PC-3 (cell line): Measurements from ENCODE around the gene GSX2. TPM values are rescaled to one million over a fixed set of nuclear protein-coding genes. Genes with fewer than 3 reads are reported as not detected.
A peak's percentile ranks its signal among the peaks of the same experiment; 100 is the strongest.

Experiments
- ATAC-seq: fragments of 200-7000 bp; cut with Tn5 transposase; 2 replicates; pipeline ENCODE4 v1.9.1; 2020; ENCODE audit warnings: mild to moderate bottlenecking, moderate library complexity
- BruUV-seq: library from RNA; stranded (reverse); fragments of 400-500 nt; replicated peaks from 2 replicates; lab custom pipeline; 2021; lab: Mats Ljungman, UMichigan
- CTCF ChIA-PET: fragments of 300-600 bp; sonication (Branson Sonifier 250); formaldehyde crosslinking; loops from one replicate; lab custom pipeline; 2022; ENCODE audit warnings: antibody characterized with exemption; lab: Charles Lee
- POLR2A ChIA-PET: fragments of 300-600 bp; sonication (Branson Sonifier 250); formaldehyde crosslinking; loops from one replicate; lab custom pipeline; 2022; ENCODE audit warnings: antibody characterized with exemption; ENCODE audit not compliant: unreplicated experiment; lab: Charles Lee
- DNase-seq: peaks from one replicate; pipeline ENCODE4 v3.0.0-alpha.2; 2015
- H2AFZ ChIP-seq: fragments of 300-600 bp; sonication (generic); 2 replicates; pipeline ENCODE4 v1.6.0; 2016; ENCODE audit warnings: antibody characterized with exemption, low read length
- H3F3A ChIP-seq: fragments of 300-600 bp; sonication (generic); one replicate; pipeline ENCODE4 v1.6.0; 2017; ENCODE audit warnings: antibody characterized with exemption, low read length, control low read depth, mild to moderate bottlenecking; ENCODE audit not compliant: unreplicated experiment
- H3K27ac ChIP-seq: fragments of 300-600 bp; sonication (generic); 2 replicates; pipeline ENCODE4 v1.5.1; 2016; ENCODE audit warnings: mild to moderate bottlenecking, low read length
- H3K27me3 ChIP-seq: fragments of 300-600 bp; sonication (generic); 2 replicates; pipeline ENCODE4 v1.6.1; 2016; ENCODE audit warnings: low read length, mixed read lengths
- H3K36me3 ChIP-seq: fragments of 300-600 bp; sonication (generic); 2 replicates; pipeline ENCODE4 v1.6.1; 2016; ENCODE audit warnings: low read depth, mixed run types, low read length, mixed read lengths
- H3K4me1 ChIP-seq: fragments of 300-600 bp; sonication (generic); 2 replicates; pipeline ENCODE4 v1.5.1; 2016; ENCODE audit warnings: low read length; ENCODE audit not compliant: insufficient read depth
- H3K4me2 ChIP-seq: fragments of 300-600 bp; sonication (generic); 2 replicates; pipeline ENCODE4 v1.6.0; 2016; ENCODE audit warnings: low read length
- H3K4me3 ChIP-seq: fragments of 300-600 bp; sonication (generic); 2 replicates; pipeline ENCODE4 v1.5.1; 2016; ENCODE audit warnings: mild to moderate bottlenecking, low read length, mixed read lengths
- H3K79me2 ChIP-seq: fragments of 300-600 bp; sonication (generic); 2 replicates; pipeline ENCODE4 v1.6.1; 2017; ENCODE audit warnings: low read length, mixed read lengths
- H3K9ac ChIP-seq: fragments of 300-600 bp; sonication (generic); 2 replicates; pipeline ENCODE4 v1.6.0; 2016; ENCODE audit warnings: mild to moderate bottlenecking, low read length
- H3K9me2 ChIP-seq: fragments of 300-600 bp; sonication (generic); replicated peaks from 2 replicates; pipeline ENCODE4 v1.6.1; 2016; ENCODE audit warnings: mixed run types, low read length, mixed read lengths
- H3K9me3 ChIP-seq: fragments of 300-600 bp; sonication (generic); 2 replicates; pipeline ENCODE4 v1.6.1; 2016; ENCODE audit warnings: low read length, mixed read lengths
- H4K20me1 ChIP-seq: fragments of 300-600 bp; sonication (generic); 2 replicates; pipeline ENCODE4 v1.6.1; 2016; ENCODE audit warnings: low read length, mixed read lengths
- EZH2 ChIP-seq: fragments of 300-600 bp; sonication (generic); IDR thresholded peaks from one replicate; pipeline ENCODE4 v1.6.1; 2017; ENCODE audit warnings: antibody characterized with exemption, mild to moderate bottlenecking, low read length; ENCODE audit not compliant: unreplicated experiment
- EZH2phosphoT487 ChIP-seq: fragments of 300-600 bp; sonication (generic); IDR thresholded peaks from 2 replicates; pipeline ENCODE4 v1.6.1; 2018; ENCODE audit warnings: mild to moderate bottlenecking, antibody characterized with exemption, low read length, borderline replicate concordance
- intact Hi-C: fragments of 100-400 bp; cut with micrococcal nuclease; formaldehyde crosslinking; loops from 2 replicates; pipeline ENCODE4 v1.9.0; 2023
- total RNA-seq: library from RNA; depleted of rRNA; stranded (reverse); fragments of >200 nt; gene quantifications from 2 replicates; pipeline ENCODE4 v1.2.3, GENCODE V29; 2014
- TF ChIP-seq, protein P1 (sequence below): fragments of 300-600 bp; sonication (generic); conservative IDR thresholded peaks from 2 replicates; pipeline ENCODE4 v1.5.1; 2017; ENCODE audit warnings: antibody characterized with exemption, low read depth, mild to moderate bottlenecking, low read length

Gene GSX2
- total RNA-seq, 1 experiment from 2014 or later, result not detected

DNA sequence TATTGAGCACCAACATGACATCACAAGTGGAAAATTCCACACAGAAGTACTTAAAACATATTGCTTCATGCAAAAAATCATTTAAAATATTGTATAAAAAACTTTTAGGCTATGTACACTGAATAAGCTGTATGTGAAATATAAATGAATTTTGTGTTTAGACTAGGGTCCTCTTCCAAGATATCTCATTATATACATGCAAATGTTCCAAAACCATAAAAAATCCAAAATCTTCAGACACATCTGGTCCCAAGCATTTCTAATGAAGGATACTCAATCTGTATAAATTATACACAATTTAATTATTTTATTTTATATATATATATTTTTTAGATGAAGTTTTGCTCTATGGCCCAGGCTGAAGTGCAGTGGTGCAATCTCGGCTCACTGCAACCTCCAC, 10.1 kb upstream of the GSX2 start:
- ChIA-PET CTCF (no interaction called here), POLR2A (no interaction called here)
- TF ChIP-seq, protein P1, sequence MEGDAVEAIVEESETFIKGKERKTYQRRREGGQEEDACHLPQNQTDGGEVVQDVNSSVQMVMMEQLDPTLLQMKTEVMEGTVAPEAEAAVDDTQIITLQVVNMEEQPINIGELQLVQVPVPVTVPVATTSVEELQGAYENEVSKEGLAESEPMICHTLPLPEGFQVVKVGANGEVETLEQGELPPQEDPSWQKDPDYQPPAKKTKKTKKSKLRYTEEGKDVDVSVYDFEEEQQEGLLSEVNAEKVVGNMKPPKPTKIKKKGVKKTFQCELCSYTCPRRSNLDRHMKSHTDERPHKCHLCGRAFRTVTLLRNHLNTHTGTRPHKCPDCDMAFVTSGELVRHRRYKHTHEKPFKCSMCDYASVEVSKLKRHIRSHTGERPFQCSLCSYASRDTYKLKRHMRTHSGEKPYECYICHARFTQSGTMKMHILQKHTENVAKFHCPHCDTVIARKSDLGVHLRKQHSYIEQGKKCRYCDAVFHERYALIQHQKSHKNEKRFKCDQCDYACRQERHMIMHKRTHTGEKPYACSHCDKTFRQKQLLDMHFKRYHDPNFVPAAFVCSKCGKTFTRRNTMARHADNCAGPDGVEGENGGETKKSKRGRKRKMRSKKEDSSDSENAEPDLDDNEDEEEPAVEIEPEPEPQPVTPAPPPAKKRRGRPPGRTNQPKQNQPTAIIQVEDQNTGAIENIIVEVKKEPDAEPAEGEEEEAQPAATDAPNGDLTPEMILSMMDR, result no peak
- TF ChIP-seq EZH2phosphoT487 (no peak), EZH2 (no peak)
- DNase-seq, result no peak
- Histone ChIP-seq H3K27me3 (no peaks in the 10 kb centered on the region), H4K20me1 (no peaks in the 10 kb centered on the region), H3K79me2 (no peaks in the 10 kb centered on the region), H3K9me3 (no peaks in the 10 kb centered on the region), H3K27ac (no peak overlapping the region), H3K4me3 (no peak overlapping the region), H3F3A (no peaks in the 10 kb centered on the region), H3K36me3 (no peaks in the 10 kb centered on the region), H3K9ac (no peak overlapping the region), H3K4me2 (no peak overlapping the region), H2AFZ (no peak overlapping the region), H3K9me2 (no peaks in the 10 kb centered on the region), H3K4me1 (peaks cover 21% of the 10 kb centered on the region)
- intact Hi-C loops, result loop anchor here (5.0 kb wide), 1 partner anchor 127 kb away; no protein-coding TSS in a partner anchor
- BruUV-seq, result no TSS peak
- no peak for ATAC-seq

DNA sequence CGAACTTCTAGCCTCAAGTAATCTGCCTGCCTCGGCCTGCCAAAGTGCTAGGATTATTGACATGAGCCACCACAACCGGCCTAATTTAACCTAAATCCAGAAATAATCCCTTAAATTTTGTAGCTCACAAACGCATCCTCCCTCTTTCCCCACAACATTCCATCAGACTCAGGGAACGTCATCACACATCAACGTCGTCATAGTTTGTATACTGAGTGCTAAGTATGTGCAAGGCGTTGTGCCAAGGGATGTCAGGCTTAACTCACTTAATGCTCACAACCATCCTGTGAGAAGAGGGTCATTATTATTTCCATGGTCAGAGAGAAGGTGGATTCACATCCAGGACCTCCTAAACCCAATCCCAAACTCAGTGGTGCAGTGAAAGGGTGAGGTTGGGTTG, 9.6 kb upstream of the GSX2 start:
- Histone ChIP-seq H3K79me2 (no peaks in the 10 kb centered on the region), H3K27ac (no peak overlapping the region), H3K27me3 (no peaks in the 10 kb centered on the region), H2AFZ (no peak overlapping the region), H3K9ac (no peak overlapping the region), H4K20me1 (no peaks in the 10 kb centered on the region), H3K36me3 (no peaks in the 10 kb centered on the region), H3K4me1 (peaks cover 17% of the 10 kb centered on the region), H3K9me2 (no peaks in the 10 kb centered on the region), H3K4me3 (no peak overlapping the region), H3K9me3 (no peaks in the 10 kb centered on the region), H3F3A (no peaks in the 10 kb centered on the region), H3K4me2 (peak overlapping the region; percentile 96; the same call in 1 of the 2 replicates)
- no peak for ATAC-seq
- no TSS peak for BruUV-seq
- CTCF ChIA-PET, result no interaction called here
- TF ChIP-seq EZH2phosphoT487 (no peak), EZH2 (no peak)
- TF ChIP-seq, protein P1, result no peak
- POLR2A ChIA-PET, result no interaction called here
- DNase-seq, result no peak
- intact Hi-C loops, result loop anchor here (5.0 kb wide), 1 partner anchor 127 kb away; no protein-coding TSS in a partner anchor

GRCh38 chr4:54090804-54091623, 8.9 kb upstream of the GSX2 start:
- H3K9me2 ChIP-seq, result no peaks in the 10 kb centered on the region
- no peaks in the 10 kb centered on the region for H3K9me3 ChIP-seq
- peak overlapping the region; percentile 76 for H3K4me3 ChIP-seq
- intact Hi-C loops, result loop anchor here (1.0 to 5.0 kb wide), 2 partner anchors 26 to 126 kb away; no protein-coding TSS in a partner anchor
- peak; percentile 76 for ATAC-seq
- BruUV-seq, result TSS peak; percentile 76
- peak overlapping the region; percentile 96 for H2AFZ ChIP-seq
- TF ChIP-seq, protein P1, result no peak
- TF ChIP-seq EZH2 (no peak), EZH2phosphoT487 (no peak)
- H3F3A ChIP-seq, result no peaks in the 10 kb centered on the region
- peaks cover 11% of the 10 kb centered on the region; the same call in 1 of the 2 replicates for H3K4me1 ChIP-seq
- POLR2A ChIA-PET, result no interaction called here
- H3K27ac ChIP-seq, result no peak overlapping the region
- H3K79me2 ChIP-seq, result no peaks in the 10 kb centered on the region
- CTCF ChIA-PET, result interaction anchor here (0.7 kb wide), 1 partner anchor 143 kb away, joined by 3 read pairs; no protein-coding TSS in a partner anchor
- peak overlapping the region; percentile 52 for H3K9ac ChIP-seq
- no peaks in the 10 kb centered on the region for H4K20me1 ChIP-seq
- DNase-seq, result peak; percentile 61
- peak overlapping the region; percentile 96 for H3K4me2 ChIP-seq
- H3K27me3 ChIP-seq, result no peaks in the 10 kb centered on the region
- no peaks in the 10 kb centered on the region for H3K36me3 ChIP-seq
